CD4-positive, alpha-beta T cell treated with Interleukin-15 for 1 hour (primary cell): ENCODE measurements around the gene FAM83E.
"Not testable (repeated sequence)": the region's sequence is repeated elsewhere in the genome, so short reads cannot be mapped to it uniquely, and the experiment has no call there.

Experiments
- DNase-seq: peaks from one replicate; pipeline ENCODE4 v3.0.0-alpha.2; 2020

The FAM83E gene

DNA sequence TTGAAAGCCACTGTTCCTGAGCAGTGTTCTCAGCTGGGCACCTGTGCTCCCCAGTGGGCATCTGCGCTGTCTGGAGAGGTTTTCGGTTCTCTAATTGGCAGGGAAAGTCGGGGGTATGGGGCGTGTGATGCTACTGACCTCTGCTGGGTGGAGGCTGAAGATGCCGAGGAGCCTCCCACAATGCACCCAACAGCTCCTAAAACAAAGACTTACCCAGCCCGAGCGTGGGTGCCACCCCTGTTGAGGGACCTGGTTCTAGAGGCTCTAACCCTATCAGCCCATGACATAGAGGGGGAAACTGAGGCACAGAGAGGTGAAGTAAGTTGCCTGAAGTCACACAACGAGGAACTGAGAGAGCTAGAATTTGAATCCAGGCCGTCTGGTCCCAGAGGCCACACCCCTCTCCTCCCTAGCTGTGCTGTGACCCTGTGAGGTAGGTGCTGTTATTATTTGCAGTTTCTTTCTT, 6.0 kb downstream of the FAM83E start:
- DNase-seq = peak; percentile 69

DNA sequence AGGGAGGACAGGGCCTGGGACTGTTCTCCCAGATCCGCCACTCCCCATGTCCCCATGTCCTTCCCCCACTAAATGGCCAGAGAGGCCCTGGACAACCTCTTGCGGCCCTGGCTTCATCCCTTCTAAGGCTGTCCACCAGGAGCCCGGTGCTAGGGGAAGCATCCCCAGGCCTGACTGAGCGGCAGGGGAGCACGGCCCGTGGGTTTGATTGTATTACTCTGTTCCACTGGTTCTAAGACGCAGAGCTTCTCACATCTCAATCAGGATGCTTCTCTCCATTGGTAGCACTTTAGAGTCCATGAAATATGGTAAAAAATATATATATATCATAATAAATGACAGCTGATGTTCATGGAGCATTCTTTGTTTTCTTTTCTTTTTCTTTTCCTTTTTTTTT, 7.5 kb downstream of the FAM83E start:
- DNase-seq = no peak

DNA sequence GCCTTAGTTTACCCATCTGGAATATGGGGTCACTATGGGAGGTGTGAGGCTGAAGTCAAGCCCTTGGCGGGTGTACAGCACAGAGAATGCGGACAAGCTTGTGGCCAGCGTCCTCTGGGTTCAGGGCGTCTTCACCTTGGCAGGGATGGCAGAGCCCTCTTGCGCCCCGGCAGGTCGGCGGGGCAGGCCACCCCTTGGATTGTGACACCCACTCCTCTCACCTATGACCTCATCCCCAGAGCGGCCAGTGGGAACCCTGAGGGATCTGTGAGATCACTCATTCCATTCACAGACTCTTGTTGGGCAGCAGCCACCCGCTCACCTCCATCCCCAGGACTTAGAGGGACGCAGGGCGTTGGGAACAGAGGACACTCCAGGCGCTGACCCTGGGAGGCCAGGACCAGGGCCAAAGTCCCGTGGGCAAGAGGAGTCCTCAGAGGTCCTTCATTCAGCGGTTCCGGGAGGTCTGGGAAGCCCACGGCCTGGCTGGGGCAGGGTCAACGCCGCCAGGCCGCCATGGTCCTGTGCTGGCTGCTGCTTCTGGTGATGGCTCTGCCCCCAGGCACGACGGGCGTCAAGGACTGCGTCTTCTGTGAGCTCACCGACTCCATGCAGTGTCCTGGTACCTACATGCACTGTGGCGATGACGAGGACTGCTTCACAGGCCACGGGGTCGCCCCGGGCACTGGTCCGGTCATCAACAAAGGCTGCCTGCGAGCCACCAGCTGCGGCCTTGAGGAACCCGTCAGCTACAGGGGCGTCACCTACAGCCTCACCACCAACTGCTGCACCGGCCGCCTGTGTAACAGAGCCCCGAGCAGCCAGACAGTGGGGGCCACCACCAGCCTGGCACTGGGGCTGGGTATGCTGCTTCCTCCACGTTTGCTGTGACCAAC, 8.2 kb downstream of the FAM83E start, which contains the start of gene SPACA4:
TSS of gene SPACA4 (plus strand) at position 280 of the 896 bp plus-strand sequence. CDS start at position 517, 237 bp downstream.
- no peak for DNase-seq

DNA sequence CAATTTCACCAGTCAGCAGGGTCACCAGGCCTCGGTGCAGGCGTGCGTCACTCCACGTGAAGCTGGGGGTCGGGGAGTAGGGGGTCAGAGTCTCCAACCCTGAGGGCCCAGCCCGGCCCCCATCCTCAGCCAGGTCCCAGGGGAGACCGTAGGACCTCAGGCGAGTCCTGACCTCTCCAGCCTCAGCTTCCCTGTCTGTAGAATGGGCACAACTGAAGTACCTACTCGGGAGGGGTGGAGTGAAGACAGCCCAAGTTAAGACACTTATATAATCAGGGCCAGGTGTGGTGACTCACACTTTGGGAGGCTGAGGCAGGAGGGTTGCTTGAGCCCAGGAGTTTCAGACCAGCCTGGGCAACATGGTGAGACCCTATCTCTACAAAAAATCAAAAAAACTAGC, 11.0 kb downstream of the FAM83E start:
- no peak for DNase-seq

DNA sequence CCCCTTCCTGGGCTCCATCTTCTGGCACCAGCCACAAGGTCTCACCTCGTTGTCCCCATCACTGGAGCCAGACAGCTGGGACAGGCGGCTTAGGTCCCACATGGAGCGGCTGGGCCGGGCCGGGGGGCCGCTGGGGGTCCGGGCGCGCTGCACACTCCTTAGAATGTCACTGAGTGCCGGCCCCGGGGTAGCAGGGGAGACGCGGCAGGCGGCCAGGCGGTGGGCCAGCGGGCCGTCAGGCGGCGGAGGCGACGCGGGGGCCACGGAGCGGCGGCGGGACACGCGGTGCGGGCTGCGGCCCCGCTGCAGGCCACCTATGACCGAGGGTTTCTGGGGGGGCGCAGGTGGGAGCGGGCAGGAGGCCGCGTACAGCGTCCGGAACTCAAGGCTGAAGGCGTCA, 11.4 kb downstream of the FAM83E start:
- no peak for DNase-seq

DNA sequence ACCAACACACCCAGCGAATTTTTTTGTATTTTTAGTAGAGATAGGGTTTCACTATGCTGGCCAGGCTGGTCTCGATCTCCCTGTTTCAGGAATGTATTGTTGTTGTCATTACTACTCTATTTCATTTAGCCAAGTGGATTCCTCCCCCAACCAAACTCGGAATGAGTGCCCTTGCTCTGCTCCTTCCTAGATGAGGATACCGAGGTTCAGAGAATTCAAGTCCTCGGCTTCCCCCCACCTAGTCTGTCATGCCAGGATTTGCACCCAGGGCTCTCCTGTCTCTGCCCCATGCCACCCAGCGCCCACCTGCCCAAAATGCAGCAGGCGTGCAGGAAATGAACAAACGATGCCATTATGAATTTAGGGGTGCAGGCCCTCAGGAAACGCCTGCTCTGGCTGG, 11.9 kb downstream of the FAM83E start:
- DNase-seq = no peak

DNA sequence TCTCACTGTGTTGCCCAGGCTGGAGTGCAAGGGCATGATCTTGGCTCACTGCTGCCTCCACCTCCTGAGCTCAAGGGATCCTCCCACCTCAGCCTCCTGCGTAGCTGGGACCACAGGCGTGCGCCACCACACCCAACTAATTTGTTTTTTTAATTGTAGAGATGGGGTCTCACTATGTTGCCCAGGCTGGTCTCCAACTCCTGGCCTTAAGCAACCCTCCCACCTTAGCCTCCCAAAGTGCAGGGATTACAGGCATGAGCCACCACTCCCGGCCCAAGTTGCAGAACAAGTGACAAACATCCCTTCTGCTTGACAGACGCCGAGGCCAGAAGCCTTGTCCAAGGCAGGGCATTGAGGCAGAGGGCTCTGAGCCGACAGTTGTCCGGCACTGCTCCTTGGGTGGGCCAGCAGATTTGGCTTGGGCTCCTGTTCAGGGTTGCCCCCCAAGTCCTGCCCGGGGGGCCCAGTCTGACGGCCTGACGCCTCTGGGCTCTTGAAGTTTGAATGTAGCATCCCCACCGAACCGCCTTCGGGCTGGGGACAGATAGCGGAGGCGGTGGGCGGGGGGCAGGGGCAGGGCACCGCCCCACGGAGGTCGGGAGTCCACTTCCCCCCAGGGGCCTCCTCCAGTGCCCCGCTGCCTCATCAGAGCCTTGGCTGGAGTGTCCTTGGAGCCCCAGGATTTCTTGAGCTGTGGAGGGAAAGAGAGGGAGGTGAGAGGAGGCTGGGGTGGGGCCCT, 14.0 kb downstream of the FAM83E start:
- DNase-seq = no peak

DNA sequence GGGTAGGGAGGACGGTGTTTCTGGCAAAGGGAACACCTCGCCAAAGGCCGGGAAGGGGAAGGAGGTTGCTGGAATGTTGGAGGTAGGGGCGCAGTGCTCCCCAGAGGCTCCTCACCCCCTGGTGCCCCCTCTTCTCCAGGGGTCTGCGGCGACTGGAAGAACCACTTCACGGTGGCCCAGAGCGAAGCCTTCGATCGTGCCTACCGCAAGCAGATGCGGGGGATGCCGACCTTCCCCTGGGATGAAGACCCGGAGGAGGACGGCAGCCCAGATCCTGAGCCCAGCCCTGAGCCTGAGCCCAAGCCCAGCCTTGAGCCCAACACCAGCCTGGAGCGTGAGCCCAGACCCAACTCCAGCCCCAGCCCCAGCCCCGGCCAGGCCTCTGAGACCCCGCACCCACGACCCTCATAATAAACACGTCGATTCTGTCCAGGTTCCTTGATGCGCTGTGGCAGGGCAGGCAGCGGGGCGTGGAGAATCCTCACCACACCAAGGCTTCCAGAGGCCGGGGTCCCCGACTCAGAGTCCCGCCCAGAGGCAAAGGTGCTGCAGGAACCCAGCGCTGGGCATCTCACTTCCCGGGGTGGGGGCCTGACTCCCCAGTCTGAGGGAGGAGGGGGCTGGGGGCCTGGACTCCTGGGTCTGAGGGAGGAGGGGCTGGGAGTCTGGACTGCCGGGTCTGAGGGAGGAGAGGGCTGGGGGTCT, 15.7 kb downstream of the FAM83E start:
- no peak for DNase-seq

DNA sequence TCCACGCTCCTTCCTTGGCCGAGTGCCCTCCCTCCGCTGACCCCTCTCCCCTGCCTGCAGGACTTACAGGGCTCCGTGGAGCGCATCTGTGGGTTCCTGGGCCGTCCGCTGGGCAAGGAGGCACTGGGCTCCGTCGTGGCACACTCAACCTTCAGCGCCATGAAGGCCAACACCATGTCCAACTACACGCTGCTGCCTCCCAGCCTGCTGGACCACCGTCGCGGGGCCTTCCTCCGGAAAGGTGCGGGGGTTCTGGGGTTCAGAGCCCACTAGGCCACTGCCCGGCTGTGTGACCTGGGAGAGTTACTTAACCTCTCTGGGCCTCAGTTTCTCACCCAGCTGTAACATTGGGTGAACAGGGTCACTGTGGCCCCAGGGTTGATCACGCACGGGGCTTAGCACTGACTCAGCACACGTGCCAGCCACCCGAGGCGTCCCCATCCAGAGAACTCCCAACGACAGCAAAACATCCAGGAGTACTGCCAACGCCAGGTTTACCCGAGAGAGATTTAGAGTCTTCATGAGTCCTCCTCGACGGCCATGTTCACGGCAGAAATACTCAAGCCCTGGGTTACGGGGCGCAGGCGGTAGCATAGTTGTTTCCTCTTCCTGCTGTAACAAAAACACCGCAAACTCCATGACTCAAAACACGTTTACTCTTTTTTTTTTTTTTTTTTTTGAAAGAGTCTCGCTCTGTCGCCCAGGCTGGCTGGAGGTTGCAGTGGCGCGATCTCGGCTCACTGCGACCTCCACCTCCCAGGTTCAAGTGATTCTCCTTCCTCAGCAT, 18.0 kb downstream of the FAM83E start:
- DNase-seq = peak; percentile 26

DNA sequence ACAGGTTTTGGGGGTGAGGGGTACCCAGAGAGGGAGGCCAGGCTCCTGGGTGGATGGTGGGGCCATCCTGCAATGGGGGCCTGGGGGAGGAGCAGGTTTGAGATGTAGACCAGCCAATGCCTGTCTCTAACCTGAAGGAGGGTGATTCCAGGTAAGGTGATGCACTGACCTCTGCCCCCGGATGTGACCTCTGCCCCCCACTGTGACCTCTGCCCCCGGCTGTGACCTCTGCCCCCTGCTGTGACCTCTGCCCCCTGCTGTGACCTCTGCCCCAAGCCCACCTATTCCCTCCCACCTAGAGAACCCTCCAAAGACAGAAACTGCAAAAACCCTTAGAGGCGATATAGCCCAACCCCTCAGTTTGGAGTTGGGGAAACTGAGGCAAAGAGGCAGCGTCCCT, 18.6 kb downstream of the FAM83E start:
- DNase-seq = no peak

DNA sequence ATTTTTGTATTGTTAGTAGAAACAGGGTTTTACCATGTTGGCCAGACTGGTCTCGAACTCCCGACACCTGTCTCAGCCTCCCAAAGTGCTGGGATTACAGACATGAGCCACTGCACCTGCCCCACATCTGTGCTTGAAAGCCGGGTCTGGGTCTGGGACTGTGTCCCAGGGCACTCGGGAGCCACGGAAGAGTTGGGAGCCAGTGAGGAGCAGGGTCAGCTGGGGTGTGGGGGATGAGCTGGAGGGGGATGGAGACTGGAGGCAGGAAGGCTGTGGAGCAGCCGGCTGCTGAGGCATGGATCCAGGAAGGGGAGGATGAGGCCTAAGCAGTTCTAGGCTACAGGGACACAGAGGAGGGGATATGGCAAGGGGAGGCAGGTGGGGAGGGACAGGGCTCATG, 19.0 kb downstream of the FAM83E start:
- DNase-seq = no peak

DNA sequence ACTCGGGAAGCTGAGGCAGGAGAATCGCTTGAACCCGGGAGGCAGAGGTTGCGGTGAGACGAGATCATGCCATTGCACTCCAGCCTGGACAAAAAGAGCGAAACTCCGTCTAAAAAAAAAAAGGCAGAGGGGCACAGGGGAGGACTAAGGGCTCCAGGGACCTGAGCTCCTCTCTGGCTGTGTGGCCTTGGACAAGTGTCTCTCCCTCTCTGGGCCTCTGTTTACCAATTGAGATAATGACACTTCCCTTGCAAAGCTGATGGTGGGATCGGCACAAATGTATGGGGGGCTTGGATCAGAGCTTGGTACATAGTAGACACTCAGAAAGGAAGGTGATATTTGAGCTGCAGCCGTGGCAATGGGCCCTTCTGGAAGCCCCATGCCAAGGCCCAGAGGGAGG, 19.7 kb downstream of the FAM83E start:
- DNase-seq = no peak

DNA sequence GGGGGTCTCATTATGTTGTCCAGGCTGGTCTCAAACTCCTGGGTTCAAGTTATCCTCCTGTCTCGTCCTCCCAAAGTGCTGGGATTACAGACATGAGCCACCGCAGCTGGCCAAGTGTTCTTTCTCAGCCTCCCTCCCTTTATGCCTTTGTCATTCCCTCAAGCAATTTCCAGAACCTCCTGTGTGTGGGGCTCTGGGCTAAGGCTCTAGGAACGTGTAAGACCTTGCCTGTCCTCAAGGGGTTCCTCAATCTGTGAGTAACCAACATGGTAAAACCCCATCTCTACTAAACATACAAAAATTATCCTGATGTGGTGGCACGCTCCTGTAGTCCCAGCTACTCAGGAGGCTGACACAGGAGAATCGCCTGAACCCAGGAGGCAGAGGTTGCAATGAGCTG, 23.9 kb downstream of the FAM83E start:
- DNase-seq = no peak

DNA sequence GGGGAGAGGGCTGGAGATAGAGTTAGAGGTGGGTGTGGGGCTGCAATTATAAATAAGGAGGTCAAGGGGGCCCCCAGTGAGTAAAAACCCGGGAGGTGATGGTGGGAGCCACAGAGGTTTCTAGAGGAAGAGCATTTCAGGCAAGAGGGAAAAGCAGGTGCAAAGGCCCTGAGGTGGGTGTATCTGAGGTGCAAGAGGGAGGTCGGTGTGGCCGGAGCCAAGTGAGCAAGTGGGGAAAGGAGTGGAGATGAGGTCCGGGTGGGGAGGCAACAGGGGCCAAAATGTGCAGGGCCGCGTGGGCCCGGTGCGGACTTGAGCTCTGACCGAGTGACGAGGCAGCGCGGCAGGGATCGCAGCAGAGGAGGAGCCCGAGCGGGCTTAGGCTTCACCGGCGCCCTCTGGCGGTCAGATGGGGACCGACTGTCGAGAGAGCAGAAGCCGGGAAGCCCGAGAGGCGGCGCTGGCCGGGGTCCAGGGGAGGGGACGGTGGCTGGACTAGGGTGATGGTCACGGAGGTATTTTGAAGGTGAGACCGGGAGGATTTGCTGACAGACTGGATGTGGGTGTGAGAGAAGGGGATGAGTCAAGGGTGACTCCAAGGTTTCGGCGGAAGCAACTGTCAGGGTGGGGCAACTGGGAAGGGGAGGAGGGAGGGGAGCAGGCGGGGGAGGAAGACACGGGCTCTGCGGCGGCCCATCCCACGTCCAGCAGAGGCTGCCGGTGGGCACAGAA, 26.0 kb downstream of the FAM83E start:
- DNase-seq = peak; percentile 81

DNA sequence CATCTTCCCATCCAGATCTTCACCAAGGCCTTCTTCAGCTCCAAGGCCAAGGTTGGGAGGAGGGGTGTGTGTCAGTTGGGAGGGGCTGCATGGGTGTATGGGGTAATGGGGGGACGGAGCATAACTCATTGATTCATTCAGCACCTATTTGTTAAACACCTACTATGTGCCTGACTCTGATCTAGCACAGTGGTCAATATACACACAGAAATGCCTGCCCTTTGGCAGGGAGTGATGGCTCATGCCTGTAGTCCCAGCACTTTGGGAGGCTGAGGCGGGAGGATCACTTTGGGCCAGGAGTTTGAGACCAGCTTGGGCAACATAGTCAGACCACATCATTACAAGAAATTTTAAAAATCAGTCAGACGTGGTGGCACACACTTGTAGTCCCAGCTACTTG, 27.5 kb downstream of the FAM83E start:
- no peak for DNase-seq

DNA sequence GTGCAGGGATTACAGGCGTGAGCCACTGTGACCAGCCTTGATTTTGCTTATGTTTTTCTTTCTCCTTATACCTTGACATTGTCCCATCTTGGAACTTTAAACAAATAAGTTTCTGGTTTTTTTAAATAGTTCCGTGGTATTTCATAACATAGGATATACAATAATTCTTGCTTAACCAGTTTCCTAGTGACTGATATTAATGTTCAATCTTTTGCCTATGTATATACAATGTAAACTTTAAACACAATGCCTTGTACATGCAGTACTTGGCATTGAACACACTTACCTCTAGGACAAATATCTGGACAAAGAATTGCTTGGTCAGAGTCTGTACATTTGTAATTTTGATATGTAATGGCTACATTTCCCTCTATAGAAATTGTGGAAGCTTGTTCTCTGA, 32.7 kb downstream of the FAM83E start:
- DNase-seq = no peak

DNA sequence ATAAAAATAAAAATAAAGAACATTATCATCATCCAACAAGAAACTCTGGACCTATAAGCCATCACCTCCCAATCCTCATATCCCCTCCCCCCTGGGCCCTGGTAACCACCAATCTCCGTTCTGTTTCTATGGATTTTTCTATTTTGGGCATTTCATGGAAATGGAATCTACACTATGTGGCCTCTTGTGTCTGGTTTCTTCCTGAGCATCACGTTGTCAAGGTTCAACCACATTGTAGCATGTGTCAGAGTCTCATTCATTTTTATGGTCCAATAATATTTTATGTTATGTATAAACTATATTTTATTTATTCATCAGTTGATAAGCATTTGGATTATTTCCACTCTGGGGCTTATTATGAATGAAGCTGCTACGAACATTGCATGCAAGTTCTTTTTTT, 36.0 kb downstream of the FAM83E start:
- no peak for DNase-seq

DNA sequence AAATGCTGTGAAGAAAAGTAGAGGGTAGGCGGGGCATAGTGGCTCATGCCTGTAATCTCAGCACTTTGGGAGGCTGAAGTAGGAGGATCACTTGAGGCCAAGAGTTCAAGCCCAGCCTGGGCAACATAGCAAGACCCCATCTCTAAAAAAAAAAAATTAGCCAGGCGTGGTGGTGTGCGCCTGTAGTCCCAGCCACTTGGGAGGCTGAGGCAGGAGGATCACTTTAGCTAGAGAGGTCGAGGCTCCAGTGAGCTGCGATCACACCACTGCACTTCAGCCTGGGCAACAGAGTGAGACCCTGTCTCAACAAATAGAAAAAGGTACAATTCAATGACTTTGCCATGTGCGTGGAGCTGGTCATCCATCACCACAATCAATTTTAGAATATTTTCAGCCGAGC, 37.0 kb downstream of the FAM83E start:
- DNase-seq = not testable (repeated sequence)

DNA sequence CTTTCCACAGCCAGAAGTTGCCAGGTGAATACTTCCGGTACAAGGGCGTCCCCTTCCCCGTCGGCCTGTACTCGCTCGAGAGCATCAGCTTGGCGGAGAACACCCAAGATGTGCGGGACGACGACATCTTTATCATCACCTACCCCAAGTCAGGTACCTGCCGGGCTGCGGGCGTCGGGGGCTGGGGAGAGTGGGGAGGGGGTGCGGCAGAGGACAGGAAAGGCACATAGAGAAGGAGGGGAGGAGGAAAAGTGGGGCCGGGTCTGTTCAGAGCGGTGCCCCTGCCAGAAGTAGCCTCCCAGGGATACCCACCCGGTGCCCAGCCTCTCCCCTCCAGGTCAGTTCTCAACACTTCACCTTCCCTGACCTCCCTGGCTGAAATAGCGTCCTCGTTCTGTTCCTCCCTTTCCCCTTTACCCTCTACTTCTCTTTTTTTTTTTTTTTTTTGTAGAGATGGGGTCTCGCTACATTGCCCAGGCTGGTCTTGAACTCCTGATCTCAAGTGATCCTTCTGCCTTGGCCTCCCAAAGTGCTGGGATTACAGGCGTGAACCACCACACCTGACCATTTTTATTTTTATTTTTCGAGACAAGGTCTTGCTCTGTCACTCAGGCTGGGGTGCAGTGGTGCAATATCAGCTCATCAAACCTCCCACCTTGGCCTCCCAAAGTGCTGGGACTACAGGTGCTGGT, 38.8 kb downstream of the FAM83E start:
- DNase-seq = no peak

DNA sequence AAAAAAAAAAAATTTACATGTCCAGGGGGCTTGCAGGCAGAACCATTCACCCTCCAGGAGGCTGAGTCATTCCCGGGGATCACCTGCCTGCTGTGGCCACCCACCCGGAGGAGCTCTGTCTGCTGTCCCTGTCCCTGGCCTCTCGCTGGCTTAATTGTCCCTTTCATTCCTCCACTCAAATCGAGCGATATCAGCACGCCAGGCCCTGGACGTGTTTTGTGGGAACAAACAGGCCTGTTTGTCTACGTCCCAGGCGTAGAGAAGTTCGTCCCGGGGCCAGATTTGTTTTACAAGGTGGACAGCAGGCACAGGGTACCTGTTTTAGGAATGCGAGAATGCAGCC, 41.7 kb downstream of the FAM83E start:
- no peak for DNase-seq
